ENCODE measurements around the gene PPIF. TPM values are rescaled to one million over a fixed set of nuclear protein-coding genes. Genes with fewer than 3 reads are reported as not detected.

The PPIF gene
- total and polyA plus RNA-seq, 2 of the 13 experiments (the other 11 are each of a cell fraction or from before 2014, with no cell fraction given): 147 to 157 TPM

DNA sequence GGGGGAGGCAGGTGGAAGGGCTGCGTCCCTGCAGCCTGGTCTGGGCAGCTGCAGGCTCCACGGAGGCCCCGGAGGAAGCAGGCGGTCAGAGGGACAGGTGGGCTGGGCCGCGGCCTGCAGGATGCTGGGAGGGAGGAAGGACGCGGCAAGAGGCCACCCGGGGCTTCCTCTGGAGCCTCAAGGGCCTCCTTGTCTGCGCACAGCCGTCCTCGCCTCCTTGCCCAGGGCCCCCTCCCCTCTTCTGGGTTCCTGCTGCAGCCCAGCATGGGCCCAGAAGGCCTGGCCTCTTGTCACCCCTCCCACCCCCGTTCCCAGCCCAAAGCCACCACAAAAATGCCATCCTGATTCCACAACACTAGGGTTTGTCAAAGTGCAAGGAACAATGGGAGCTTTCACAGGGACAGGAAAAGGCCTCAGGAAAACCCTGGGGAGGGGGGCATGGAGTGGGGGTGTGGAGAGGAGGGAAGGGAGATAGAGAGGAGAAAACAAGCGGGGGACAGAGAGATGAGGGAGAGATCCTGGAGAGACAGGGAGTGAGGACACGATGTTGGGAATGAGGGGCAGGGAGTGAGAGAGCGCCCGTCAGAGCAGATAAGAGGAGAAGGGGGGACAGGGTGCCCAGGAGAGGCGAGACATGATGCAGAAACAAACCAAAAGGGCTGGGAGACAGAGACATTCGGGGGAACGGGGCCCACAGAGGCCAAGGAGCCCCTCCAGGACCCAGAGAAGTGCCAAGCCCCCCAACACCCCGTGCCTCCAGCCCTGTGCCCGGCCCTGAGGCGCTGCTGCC lies 56.4 kb downstream of the PPIF start (continued):
- TF ChIP-seq, protein P1, sequence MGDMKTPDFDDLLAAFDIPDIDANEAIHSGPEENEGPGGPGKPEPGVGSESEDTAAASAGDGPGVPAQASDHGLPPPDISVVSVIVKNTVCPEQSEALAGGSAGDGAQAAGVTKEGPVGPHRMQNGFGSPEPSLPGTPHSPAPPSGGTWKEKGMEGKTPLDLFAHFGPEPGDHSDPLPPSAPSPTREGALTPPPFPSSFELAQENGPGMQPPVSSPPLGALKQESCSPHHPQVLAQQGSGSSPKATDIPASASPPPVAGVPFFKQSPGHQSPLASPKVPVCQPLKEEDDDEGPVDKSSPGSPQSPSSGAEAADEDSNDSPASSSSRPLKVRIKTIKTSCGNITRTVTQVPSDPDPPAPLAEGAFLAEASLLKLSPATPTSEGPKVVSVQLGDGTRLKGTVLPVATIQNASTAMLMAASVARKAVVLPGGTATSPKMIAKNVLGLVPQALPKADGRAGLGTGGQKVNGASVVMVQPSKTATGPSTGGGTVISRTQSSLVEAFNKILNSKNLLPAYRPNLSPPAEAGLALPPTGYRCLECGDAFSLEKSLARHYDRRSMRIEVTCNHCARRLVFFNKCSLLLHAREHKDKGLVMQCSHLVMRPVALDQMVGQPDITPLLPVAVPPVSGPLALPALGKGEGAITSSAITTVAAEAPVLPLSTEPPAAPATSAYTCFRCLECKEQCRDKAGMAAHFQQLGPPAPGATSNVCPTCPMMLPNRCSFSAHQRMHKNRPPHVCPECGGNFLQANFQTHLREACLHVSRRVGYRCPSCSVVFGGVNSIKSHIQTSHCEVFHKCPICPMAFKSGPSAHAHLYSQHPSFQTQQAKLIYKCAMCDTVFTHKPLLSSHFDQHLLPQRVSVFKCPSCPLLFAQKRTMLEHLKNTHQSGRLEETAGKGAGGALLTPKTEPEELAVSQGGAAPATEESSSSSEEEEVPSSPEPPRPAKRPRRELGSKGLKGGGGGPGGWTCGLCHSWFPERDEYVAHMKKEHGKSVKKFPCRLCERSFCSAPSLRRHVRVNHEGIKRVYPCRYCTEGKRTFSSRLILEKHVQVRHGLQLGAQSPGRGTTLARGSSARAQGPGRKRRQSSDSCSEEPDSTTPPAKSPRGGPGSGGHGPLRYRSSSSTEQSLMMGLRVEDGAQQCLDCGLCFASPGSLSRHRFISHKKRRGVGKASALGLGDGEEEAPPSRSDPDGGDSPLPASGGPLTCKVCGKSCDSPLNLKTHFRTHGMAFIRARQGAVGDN (CRISPR knock-in tag; IDR thresholded peaks at IDR 0.05): peak; percentile 90
- TF ChIP-seq PHB2 (IDR thresholded peaks at IDR 0.05; ENCODE audit: partially characterized antibody) (no peak), HOXA3 (CRISPR knock-in tag; IDR thresholded peaks at IDR 0.05) (no peak), ZNF292 (CRISPR knock-in tag; IDR thresholded peaks at IDR 0.05; ENCODE audit: borderline replicate concordance, low read depth) (no peak), HNRNPUL1 (IDR thresholded peaks at IDR 0.05; ENCODE audit: low read depth, low read length) (no peak), CREB1 (IDR thresholded peaks at IDR 0.05) (no peak), CREB1 (CRISPR knock-in tag; IDR thresholded peaks at IDR 0.05) (no peak), ZMYM3 (CRISPR knock-in tag; IDR thresholded peaks at IDR 0.05) (0 out of 2 replicates have a peak, but pooled peaks have one; percentile 34), SRY (CRISPR knock-in tag; IDR thresholded peaks at IDR 0.05) (no peak), ZMYM4 (CRISPR knock-in tag; IDR thresholded peaks at IDR 0.05) (no peak), ZKSCAN8 (CRISPR knock-in tag; IDR thresholded peaks at IDR 0.05; ENCODE audit: borderline replicate concordance) (no peak), THAP11 (CRISPR knock-in tag; IDR thresholded peaks at IDR 0.05) (no peak), ZNF451 (CRISPR knock-in tag; IDR thresholded peaks at IDR 0.05) (0 out of 2 replicates have a peak, but pooled peaks have one; percentile 30)
- TF ChIP-seq, protein P2, sequence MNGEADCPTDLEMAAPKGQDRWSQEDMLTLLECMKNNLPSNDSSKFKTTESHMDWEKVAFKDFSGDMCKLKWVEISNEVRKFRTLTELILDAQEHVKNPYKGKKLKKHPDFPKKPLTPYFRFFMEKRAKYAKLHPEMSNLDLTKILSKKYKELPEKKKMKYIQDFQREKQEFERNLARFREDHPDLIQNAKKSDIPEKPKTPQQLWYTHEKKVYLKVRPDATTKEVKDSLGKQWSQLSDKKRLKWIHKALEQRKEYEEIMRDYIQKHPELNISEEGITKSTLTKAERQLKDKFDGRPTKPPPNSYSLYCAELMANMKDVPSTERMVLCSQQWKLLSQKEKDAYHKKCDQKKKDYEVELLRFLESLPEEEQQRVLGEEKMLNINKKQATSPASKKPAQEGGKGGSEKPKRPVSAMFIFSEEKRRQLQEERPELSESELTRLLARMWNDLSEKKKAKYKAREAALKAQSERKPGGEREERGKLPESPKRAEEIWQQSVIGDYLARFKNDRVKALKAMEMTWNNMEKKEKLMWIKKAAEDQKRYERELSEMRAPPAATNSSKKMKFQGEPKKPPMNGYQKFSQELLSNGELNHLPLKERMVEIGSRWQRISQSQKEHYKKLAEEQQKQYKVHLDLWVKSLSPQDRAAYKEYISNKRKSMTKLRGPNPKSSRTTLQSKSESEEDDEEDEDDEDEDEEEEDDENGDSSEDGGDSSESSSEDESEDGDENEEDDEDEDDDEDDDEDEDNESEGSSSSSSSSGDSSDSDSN (CRISPR knock-in tag; IDR thresholded peaks at IDR 0.05): peak; percentile 50
- TF ChIP-seq, protein P3, sequence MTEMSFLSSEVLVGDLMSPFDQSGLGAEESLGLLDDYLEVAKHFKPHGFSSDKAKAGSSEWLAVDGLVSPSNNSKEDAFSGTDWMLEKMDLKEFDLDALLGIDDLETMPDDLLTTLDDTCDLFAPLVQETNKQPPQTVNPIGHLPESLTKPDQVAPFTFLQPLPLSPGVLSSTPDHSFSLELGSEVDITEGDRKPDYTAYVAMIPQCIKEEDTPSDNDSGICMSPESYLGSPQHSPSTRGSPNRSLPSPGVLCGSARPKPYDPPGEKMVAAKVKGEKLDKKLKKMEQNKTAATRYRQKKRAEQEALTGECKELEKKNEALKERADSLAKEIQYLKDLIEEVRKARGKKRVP (CRISPR knock-in tag; IDR thresholded peaks at IDR 0.05): no peak
- TF ChIP-seq, protein P4, sequence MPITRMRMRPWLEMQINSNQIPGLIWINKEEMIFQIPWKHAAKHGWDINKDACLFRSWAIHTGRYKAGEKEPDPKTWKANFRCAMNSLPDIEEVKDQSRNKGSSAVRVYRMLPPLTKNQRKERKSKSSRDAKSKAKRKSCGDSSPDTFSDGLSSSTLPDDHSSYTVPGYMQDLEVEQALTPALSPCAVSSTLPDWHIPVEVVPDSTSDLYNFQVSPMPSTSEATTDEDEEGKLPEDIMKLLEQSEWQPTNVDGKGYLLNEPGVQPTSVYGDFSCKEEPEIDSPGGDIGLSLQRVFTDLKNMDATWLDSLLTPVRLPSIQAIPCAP (CRISPR knock-in tag; IDR thresholded peaks at IDR 0.05; ENCODE audit: low read depth): no peak
- TF ChIP-seq, protein P5, sequence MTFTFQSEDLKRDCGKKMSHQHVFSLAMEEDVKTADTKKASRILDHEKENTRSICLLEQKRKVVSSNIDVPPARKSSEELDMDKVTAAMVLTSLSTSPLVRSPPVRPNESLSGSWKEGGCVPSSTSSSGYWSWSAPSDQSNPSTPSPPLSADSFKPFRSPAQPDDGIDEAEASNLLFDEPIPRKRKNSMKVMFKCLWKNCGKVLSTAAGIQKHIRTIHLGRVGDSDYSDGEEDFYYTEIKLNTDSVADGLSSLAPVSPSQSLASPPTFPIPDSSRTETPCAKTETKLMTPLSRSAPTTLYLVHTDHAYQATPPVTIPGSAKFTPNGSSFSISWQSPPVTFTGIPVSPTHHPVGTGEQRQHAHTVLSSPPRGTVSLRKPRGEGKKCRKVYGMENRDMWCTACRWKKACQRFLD (CRISPR knock-in tag; IDR thresholded peaks at IDR 0.05; ENCODE audit: borderline replicate concordance): 0 out of 2 replicates have a peak, but pooled peaks have one; percentile 33
- TF ChIP-seq, protein P6, sequence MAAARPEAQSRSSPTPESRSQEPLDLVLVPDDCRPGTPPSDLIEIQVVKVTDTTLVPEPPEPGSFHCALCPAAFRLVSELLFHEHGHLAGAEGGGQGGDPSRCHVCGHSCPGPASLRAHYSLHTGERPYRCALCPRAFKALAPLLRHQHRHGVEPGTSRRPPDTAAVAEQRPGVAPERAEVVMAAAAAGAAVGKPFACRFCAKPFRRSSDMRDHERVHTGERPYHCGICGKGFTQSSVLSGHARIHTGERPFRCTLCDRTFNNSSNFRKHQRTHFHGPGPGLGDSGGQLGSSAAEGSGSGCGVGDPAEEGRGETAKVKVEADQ (CRISPR knock-in tag; IDR thresholded peaks at IDR 0.05; ENCODE audit: borderline replicate concordance): 0 out of 2 replicates have a peak, but pooled peaks have one; percentile 39

Measured in HepG2 (cell line).